Motor neuron (in vitro differentiated cells): ENCODE measurements around the gene EPHA2. TPM values are rescaled to one million over a fixed set of nuclear protein-coding genes. Genes with fewer than 3 reads are reported as not detected.

Experiments used
- ATAC-seq, 8 experiments: fragments of 200-7000 bp; cut with Tn5 transposase; replicated peaks in 6 of 8; 2 replicates each; pipeline ENCODE4 v1.8.0; 2021; ENCODE audit warnings: mild to moderate bottlenecking in 8 of 8, moderate library complexity in 8 of 8
- H3K27ac ChIP-seq, 2 donors: fragments of 250-450 bp; sonication (Bioruptor Pico); 2 replicates each; pipeline ENCODE4 v1.9.0; 2021; ENCODE audit warnings: antibody characterized with exemption in 2 of 2, mild to moderate bottlenecking in 2 of 2, moderate library complexity in 1 of 2
- H3K4me1 ChIP-seq, 2 donors: fragments of 250-450 bp; sonication (Bioruptor Pico); replicated peaks in 1 of 2; 2 replicates each; pipeline ENCODE4 v1.6.1; 2021; ENCODE audit warnings: antibody characterized with exemption in 2 of 2, mild to moderate bottlenecking in 2 of 2, moderate library complexity in 1 of 2
- H3K4me3 ChIP-seq, 5 donors: fragments of 250-450 bp; sonication (Bioruptor Pico); 2 replicates each; pipeline ENCODE4 v1.9.0; 2021; ENCODE audit warnings: antibody characterized with exemption in 5 of 5, mild to moderate bottlenecking in 5 of 5, moderate library complexity in 4 of 5
- WGBS, 10 experiments: fragments of 450-650 bp; shearing (Covaris generic); methylation state at CpG; one replicate each; pipeline ENCODE4 v1.0.0; 2022; 5-methylcytosine and 5-hydroxymethylcytosine counted together
- in situ Hi-C, 9 experiments: fragments of 400-800 bp; cut with MboI; loops; one replicate each; pipeline ENCODE4 v1.15.0; 2021; ENCODE audit warnings: low sequenced_read_pairs in 9 of 9, low pct_unique_long_range_greater_than_20kb in 2 of 9; ENCODE audit not compliant: unreplicated experiment in 9 of 9
- total RNA-seq, 8 experiments: library from RNA; unstranded; fragments of 300-600 nt; gene quantifications; 2 replicates each; pipeline versions ENCODE4 v1.2.3 to v1.2.4, GENCODE V29; 2022

The EPHA2 gene
- total RNA-seq, 8 experiments from 2014 or later: 4.2 to 15.1 (median 7.3) TPM

GRCh38 chr1:16149702-16150488, 6.0 kb downstream of the EPHA2 start:
- peaks cover 44 to 67% of the 10 kb centered on the region in 2 donors for H3K4me1 ChIP-seq
- 91 to 100% (median 99%) methylated on average over 1 to 10 of the region's 12 CpGs; no CpG with 5 or more reads in 2 of the 10 experiments for WGBS, 10 experiments
- in situ Hi-C loops: no loop called here

GRCh38 chr1:16149146-16149545, 6.7 kb downstream of the EPHA2 start:
- 40 to 98% (median 93%) methylated on average over 1 to 7 of the region's 7 CpGs; no CpG with 5 or more reads in 5 of the 10 experiments for WGBS, 10 experiments

More at GRCh38 chr1:16149702-16150488, 6.0 kb downstream of the EPHA2 start:
- Histone ChIP-seq H3K4me3 (no peak overlapping the region), H3K27ac (no peak overlapping the region)
- ATAC-seq: no peak

GRCh38 chr1:16148329-16149092, 7.4 kb downstream of the EPHA2 start:
- H3K27ac ChIP-seq: no peak overlapping the region
- in situ Hi-C loops: no loop called here
- WGBS, 10 experiments: 75 to 100% (median 90%) methylated on average over 3 to 24 of the region's 39 CpGs; no CpG with 5 or more reads in 3 of the 10 experiments
- ATAC-seq: no peak
- no peak overlapping the region for H3K4me3 ChIP-seq
- H3K4me1 ChIP-seq: peaks cover 39 to 66% of the 10 kb centered on the region in 2 donors

More at GRCh38 chr1:16149146-16149545, 6.7 kb downstream of the EPHA2 start:
- Histone ChIP-seq H3K4me1 (peaks cover 43 to 67% of the 10 kb centered on the region in 2 donors), H3K4me3 (no peak overlapping the region), H3K27ac (no peak overlapping the region)
- in situ Hi-C loops: no loop called here
- ATAC-seq: no peak

- H3K4me1 ChIP-seq: peaks cover 27 to 55% of the 10 kb centered on the region in 2 donors
- peak overlapping the region in 1 of 2 donors; percentile 21 for H3K27ac ChIP-seq
- in situ Hi-C loops: no loop called here
- H3K4me3 ChIP-seq: no peak overlapping the region
- no peak for ATAC-seq
- WGBS, 10 experiments: 66 to 100% (median 92%) methylated on average over 1 to 8 of the region's 10 CpGs
Measured at GRCh38 chr1:16147156-16147926, 8.5 kb downstream of the EPHA2 start.

GRCh38 chr1:16146279-16147155, 9.4 kb downstream of the EPHA2 start:
- ATAC-seq: peak; percentile 23 to 79 (median 71)
- H3K4me1 ChIP-seq: peaks cover 22 to 55% of the 10 kb centered on the region in 2 donors
- in situ Hi-C loops: no loop called here
- no peak overlapping the region for H3K4me3 ChIP-seq
- 73 to 100% (median 92%) methylated on average over 1 to 6 of the region's 23 CpGs; no CpG with 5 or more reads in 5 of the 10 experiments for WGBS, 10 experiments
- H3K27ac ChIP-seq: peak overlapping the region; percentile 12 to 21

- peak; percentile 36 to 75 (median 45) for ATAC-seq
- 0 to 78% (median 33%) methylated on average over 1 to 12 of the region's 26 CpGs; no CpG with 5 or more reads in 4 of the 10 experiments for WGBS, 10 experiments
- H3K27ac ChIP-seq: peak overlapping the region in 1 of 2 donors; percentile 7
- no peak overlapping the region for H3K4me3 ChIP-seq
- H3K4me1 ChIP-seq: peaks cover 22 to 49% of the 10 kb centered on the region in 2 donors
- in situ Hi-C loops: no loop called here
Measured at GRCh38 chr1:16145662-16146278, 10.1 kb downstream of the EPHA2 start.

GRCh38 chr1:16145030-16145661, 10.7 kb downstream of the EPHA2 start:
- peak; percentile 9 to 69 (median 48) for ATAC-seq
- Histone ChIP-seq H3K4me1 (peaks cover 22 to 47% of the 10 kb centered on the region in 2 donors), H3K4me3 (no peak overlapping the region), H3K27ac (no peak overlapping the region)
- 10 to 92% (median 80%) methylated on average over 2 to 9 of the region's 19 CpGs; no CpG with 5 or more reads in 5 of the 10 experiments for WGBS, 10 experiments
- in situ Hi-C loops: no loop called here

GRCh38 chr1:16144325-16145029, 11.4 kb downstream of the EPHA2 start:
- H3K4me3 ChIP-seq: no peak overlapping the region
- peaks cover 22 to 51% of the 10 kb centered on the region in 2 donors for H3K4me1 ChIP-seq
- H3K27ac ChIP-seq: no peak overlapping the region
- in situ Hi-C loops: no loop called here
- 60 to 84% (median 76%) methylated on average over 1 to 6 of the region's 8 CpGs; no CpG with 5 or more reads in 5 of the 10 experiments for WGBS, 10 experiments
- ATAC-seq: no peak

GRCh38 chr1:16143566-16144324, 12.1 kb downstream of the EPHA2 start:
- in situ Hi-C loops: no loop called here
- H3K4me3 ChIP-seq: no peak overlapping the region
- 88 to 100% (median 92%) methylated on average over 1 to 8 of the region's 18 CpGs; no CpG with 5 or more reads in 6 of the 10 experiments for whole genome bisulfite sequencing, 10 experiments
- no peak for ATAC-seq
- peaks cover 22 to 51% of the 10 kb centered on the region in 2 donors for H3K4me1 ChIP-seq
- no peak overlapping the region for H3K27ac ChIP-seq

GRCh38 chr1:16143005-16143565, 12.8 kb downstream of the EPHA2 start:
- ATAC-seq: no peak
- peaks cover 22 to 51% of the 10 kb centered on the region in 2 donors for H3K4me1 ChIP-seq
- H3K27ac ChIP-seq: no peak overlapping the region
- in situ Hi-C loops: no loop called here
- H3K4me3 ChIP-seq: no peak overlapping the region
- WGBS, 10 experiments: 83 to 100% (median 93%) methylated on average over 1 to 7 of the region's 7 CpGs; no CpG with 5 or more reads in 6 of the 10 experiments
